Measurements from ENCODE around the gene FHL3. TPM values are rescaled to one million over a fixed set of nuclear protein-coding genes. Genes with fewer than 3 reads are reported as not detected.

The FHL3 gene
- total and polyA plus RNA-seq, 2 of the 8 experiments (the other 6 are each of a cell fraction or from before 2014, with no cell fraction given) = 14.3 to 35.6 TPM

DNA sequence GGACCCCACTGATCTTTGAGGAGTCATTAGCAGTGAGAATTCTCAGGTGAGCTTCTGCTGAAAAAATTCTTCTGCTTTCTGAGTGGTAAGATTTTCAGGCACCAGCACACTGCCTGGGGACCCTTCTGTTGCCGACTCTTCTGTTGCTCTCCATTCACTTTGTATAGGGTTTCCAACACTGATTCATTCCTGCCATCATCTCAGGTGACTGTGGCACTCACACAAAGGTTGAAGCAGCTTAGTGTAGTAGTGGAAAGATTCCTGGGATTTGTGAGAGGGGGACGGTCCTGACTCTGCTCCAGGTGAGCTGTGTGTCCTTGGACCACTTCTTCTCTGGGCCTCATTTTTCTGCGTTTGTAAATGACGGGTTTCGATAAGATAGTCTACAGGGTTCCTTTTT lies 16.7 kb upstream of the FHL3 start:
- peaks cover 0 to under 1% (median 0%) of the 10 kb centered on the region in 4 experiments; a peak in 1 of 7 replicates for H3K4me1 ChIP-seq (replicated peaks in 1 of 4; ENCODE audit: control insufficient read depth in 3 of 4, insufficient read depth in 4 of 4, low read length in 3 of 4)
- POLR2A ChIA-PET (ENCODE audit: partially characterized antibody) = interaction anchor here (0.7 to 1.7 kb wide), 3 partner anchors 8 to 61 kb away, joined by 3 to 7 read pairs (median 4); no protein-coding TSS in a partner anchor
- no peak overlapping the region for H3K9ac ChIP-seq (replicated peaks in 1 of 4; ENCODE audit: extremely low read depth in 1 of 4, low read depth in 3 of 4, low read length in 3 of 4)
- no peak overlapping the region for H3K56ac ChIP-seq (replicated peaks; ENCODE audit: insufficient read length, low read depth, low read length)
- H3K27ac ChIP-seq (ENCODE audit: low read depth, low read length) = no peak overlapping the region
- no peak overlapping the region for H4K8ac ChIP-seq (ENCODE audit: extremely low read depth, insufficient read depth, low read length)
- peaks cover 0 to 11% of the 10 kb centered on the region in 2 experiments; a peak in 2 of 4 replicates for H3K79me2 ChIP-seq (ENCODE audit: control insufficient read depth in 1 of 2, insufficient read depth in 2 of 2, low read length in 2 of 2)
- H2AK5ac ChIP-seq (ENCODE audit: low read depth, low read length) = no peak overlapping the region
- no peak overlapping the region for H2BK15ac ChIP-seq (ENCODE audit: low read length)
- H2BK20ac ChIP-seq (ENCODE audit: low read length) = no peak overlapping the region
- H2BK12ac ChIP-seq (ENCODE audit: low read depth, low read length) = no peak overlapping the region
- no peak overlapping the region for H2AFZ ChIP-seq (ENCODE audit: low read length)
- no peaks in the 10 kb centered on the region for H3K27me3 ChIP-seq (replicated peaks in 1 of 4; ENCODE audit: control insufficient read depth in 3 of 4, extremely low read depth in 1 of 4, insufficient read depth in 3 of 4, low read length in 3 of 4)
- H3K23me2 ChIP-seq (ENCODE audit: low read depth, low read length) = no peaks in the 10 kb centered on the region
- no peak overlapping the region for H3K4ac ChIP-seq (replicated peaks; ENCODE audit: insufficient read length, low read depth, low read length)
- no peak overlapping the region for H3K18ac ChIP-seq (ENCODE audit: extremely low read depth, low read length)
- peaks cover 0 to 4% of the 10 kb centered on the region in 2 experiments for H4K20me1 ChIP-seq (replicated peaks in 1 of 2; ENCODE audit: control insufficient read depth in 1 of 2, insufficient read depth in 2 of 2, low read length in 2 of 2)
- no peak overlapping the region for H3K14ac ChIP-seq (ENCODE audit: insufficient read length)
- no peak overlapping the region for H3K4me2 ChIP-seq (ENCODE audit: insufficient read depth in 1 of 2, low read depth in 2 of 2, low read length in 2 of 2)
- no peak overlapping the region for H3K23ac ChIP-seq (ENCODE audit: insufficient read length)
- CTCF ChIA-PET (ENCODE audit: partially characterized antibody) = interaction anchor here (0.6 to 15.9 kb wide), 5 partner anchors 10 to 203 kb away, joined by 3 to 211 read pairs (median 4); partner anchors contain the start of genes SF3A3 and UTP11
- FAIRE-seq = no peak
- H2BK5ac ChIP-seq (ENCODE audit: low read depth, low read length) = no peak overlapping the region
- TF ChIP-seq NRF1 (IDR thresholded peaks at IDR 0.05; ENCODE audit: low read depth, low read length) = no peak
- no peak for TF ChIP-seq RBBP5 (IDR thresholded peaks at IDR 0.05; ENCODE audit: borderline replicate concordance, low read depth, low read length)
- TF ChIP-seq SP2 (IDR thresholded peaks at IDR 0.05; ENCODE audit: low read length) = no peak
- no peak for TF ChIP-seq POLR2AphosphoS5 (IDR thresholded peaks at IDR 0.05; ENCODE audit: low read depth, low read length)
- TF ChIP-seq CBX8 (IDR thresholded peaks at IDR 0.05; ENCODE audit: borderline replicate concordance, low read depth, low read length) = no peak
- no peak for TF ChIP-seq JUND (IDR thresholded peaks at IDR 0.05; ENCODE audit: low read length)
- TF ChIP-seq TBP (IDR thresholded peaks at IDR 0.05; ENCODE audit: low read depth, low read length) = no peak
- TF ChIP-seq KDM4A (IDR thresholded peaks at IDR 0.05; ENCODE audit: low read depth, low read length, severe bottlenecking) = no peak
- no peak overlapping the region for H2BK120ac ChIP-seq (replicated peaks; ENCODE audit: low read depth, low read length)
- no peak overlapping the region for H3K4me3 ChIP-seq (ENCODE audit: extremely low read depth in 1 of 4, insufficient read depth in 2 of 4, low read depth in 3 of 4, low read length in 4 of 4)
- H3K36me3 ChIP-seq (ENCODE audit: control insufficient read depth in 2 of 4, insufficient read depth in 4 of 4, low read length in 3 of 4) = peaks cover 39 to 77% (median 66%) of the 10 kb centered on the region in 4 experiments
- H4K91ac ChIP-seq (replicated peaks; ENCODE audit: insufficient read length, low read length) = no peak overlapping the region
- H3K79me1 ChIP-seq (ENCODE audit: low read depth, low read length) = no peaks in the 10 kb centered on the region; the same call in 1 of the 2 replicates
- DNase-seq (ENCODE audit: low read depth in 1 of 2, low spot score in 2 of 2) = no peak
- no peaks in the 10 kb centered on the region for H3K9me3 ChIP-seq (ENCODE audit: insufficient read depth in 2 of 2, low read depth in 1 of 2, low read length in 1 of 2)
- WGBS, 2 experiments (ENCODE audit: extremely low coverage in 1 of 2, insufficient coverage in 1 of 2, insufficient read length in 1 of 2, insufficient replicate concordance in 2 of 2, low coverage in 1 of 2, low lambda C conversion rate in 2 of 2, missing lambda C conversion rate in 1 of 2) = 98% methylated on average over 5 of the region's 5 CpGs; no CpG with 5 or more reads in 1 of the 2 experiments
- H4K5ac ChIP-seq (ENCODE audit: insufficient read length, low read depth, low read length) = no peak overlapping the region
